ENCODE results near the gene ETV3L. TPM values are rescaled to one million over a fixed set of nuclear protein-coding genes. Genes with fewer than 3 reads are reported as not detected.

ETV3L gene
- total RNA-seq, 3 donors from 2014 or later (not counting 1 experiment from before 2014, with no cell fraction given): not detected

- no peak for ATAC-seq
- H3K27ac Mint-ChIP-seq: no peak overlapping the region
- Histone ChIP-seq H3K27me3 (ENCODE audit: control insufficient read depth, insufficient read depth, low read length) (peaks cover 8% of the 10 kb centered on the region), H3K9me3 (ENCODE audit: control insufficient read depth, insufficient read depth, low read length) (no peaks in the 10 kb centered on the region), H3K27ac (ENCODE audit: low read length) (no peak overlapping the region), H3K4me1 (ENCODE audit: control insufficient read depth, insufficient read depth, low read length) (peaks cover 2% of the 10 kb centered on the region), H3K4me3 (ENCODE audit: low read length) (no peak overlapping the region), H3K36me3 (ENCODE audit: control insufficient read depth, insufficient read depth, low read length) (no peaks in the 10 kb centered on the region)
- H3K4me1 Mint-ChIP-seq: no peaks in the 10 kb centered on the region
- H3K9me3 Mint-ChIP-seq: no peaks in the 10 kb centered on the region
- WGBS (ENCODE audit: insufficient coverage): 85% methylated on average over 8 of the region's 8 CpGs
- TF ChIP-seq, protein P1, sequence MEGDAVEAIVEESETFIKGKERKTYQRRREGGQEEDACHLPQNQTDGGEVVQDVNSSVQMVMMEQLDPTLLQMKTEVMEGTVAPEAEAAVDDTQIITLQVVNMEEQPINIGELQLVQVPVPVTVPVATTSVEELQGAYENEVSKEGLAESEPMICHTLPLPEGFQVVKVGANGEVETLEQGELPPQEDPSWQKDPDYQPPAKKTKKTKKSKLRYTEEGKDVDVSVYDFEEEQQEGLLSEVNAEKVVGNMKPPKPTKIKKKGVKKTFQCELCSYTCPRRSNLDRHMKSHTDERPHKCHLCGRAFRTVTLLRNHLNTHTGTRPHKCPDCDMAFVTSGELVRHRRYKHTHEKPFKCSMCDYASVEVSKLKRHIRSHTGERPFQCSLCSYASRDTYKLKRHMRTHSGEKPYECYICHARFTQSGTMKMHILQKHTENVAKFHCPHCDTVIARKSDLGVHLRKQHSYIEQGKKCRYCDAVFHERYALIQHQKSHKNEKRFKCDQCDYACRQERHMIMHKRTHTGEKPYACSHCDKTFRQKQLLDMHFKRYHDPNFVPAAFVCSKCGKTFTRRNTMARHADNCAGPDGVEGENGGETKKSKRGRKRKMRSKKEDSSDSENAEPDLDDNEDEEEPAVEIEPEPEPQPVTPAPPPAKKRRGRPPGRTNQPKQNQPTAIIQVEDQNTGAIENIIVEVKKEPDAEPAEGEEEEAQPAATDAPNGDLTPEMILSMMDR (IDR thresholded peaks at IDR 0.05): no peak
- H3K4me3 Mint-ChIP-seq: no peak overlapping the region
- DNase-seq: no peak
- H3K36me3 Mint-ChIP-seq: no peaks in the 10 kb centered on the region
- intact Hi-C loops (cut with micrococcal nuclease): no loop called here
- H3K27me3 Mint-ChIP-seq (ENCODE audit: low read depth in 2 of 2): peaks cover 21 to 27% of the 10 kb centered on the region in 2 donors
Observed at GRCh38 chr1:157112186-157112867, 12.7 kb upstream of the ETV3L start.

GRCh38 chr1:157111396-157112165 is 12.0 kb upstream of the ETV3L start:
- ATAC-seq: no peak
- intact Hi-C loops (cut with micrococcal nuclease): no loop called here
- Histone ChIP-seq H3K27me3 (ENCODE audit: control insufficient read depth, insufficient read depth, low read length) (peaks cover 14% of the 10 kb centered on the region), H3K4me3 (ENCODE audit: low read length) (no peak overlapping the region), H3K9me3 (ENCODE audit: control insufficient read depth, insufficient read depth, low read length) (no peaks in the 10 kb centered on the region), H3K4me1 (ENCODE audit: control insufficient read depth, insufficient read depth, low read length) (peaks cover 9% of the 10 kb centered on the region), H3K27ac (ENCODE audit: low read length) (no peak overlapping the region), H3K36me3 (ENCODE audit: control insufficient read depth, insufficient read depth, low read length) (no peaks in the 10 kb centered on the region)
- H3K36me3 Mint-ChIP-seq: no peaks in the 10 kb centered on the region
- peaks cover 21 to 35% of the 10 kb centered on the region in 2 donors for H3K27me3 Mint-ChIP-seq (ENCODE audit: low read depth in 2 of 2)
- no peaks in the 10 kb centered on the region for H3K4me1 Mint-ChIP-seq
- 89% methylated on average over 19 of the region's 19 CpGs for WGBS (ENCODE audit: insufficient coverage)
- no peaks in the 10 kb centered on the region for H3K9me3 Mint-ChIP-seq
- TF ChIP-seq, protein P1 (IDR thresholded peaks at IDR 0.05): no peak
- no peak overlapping the region for H3K27ac Mint-ChIP-seq
- no peak for DNase-seq
- no peak overlapping the region for H3K4me3 Mint-ChIP-seq

GRCh38 chr1:157110686-157111085 is 11.1 kb upstream of the ETV3L start:
- intact Hi-C loops (cut with micrococcal nuclease): no loop called here
- TF ChIP-seq, protein P1 (IDR thresholded peaks at IDR 0.05): no peak
- no peaks in the 10 kb centered on the region for H3K36me3 ChIP-seq (ENCODE audit: control insufficient read depth, insufficient read depth, low read length)
- no peak for DNase-seq
- Mint-ChIP-seq H3K27ac (no peak overlapping the region), H3K4me3 (no peak overlapping the region), H3K4me1 (no peaks in the 10 kb centered on the region), H3K27me3 (ENCODE audit: low read depth in 2 of 2) (peaks cover 28 to 39% of the 10 kb centered on the region in 2 donors), H3K9me3 (no peaks in the 10 kb centered on the region), H3K36me3 (no peaks in the 10 kb centered on the region)
- no peaks in the 10 kb centered on the region for H3K9me3 ChIP-seq (ENCODE audit: control insufficient read depth, insufficient read depth, low read length)
- no peak for ATAC-seq
- WGBS (ENCODE audit: insufficient coverage): 93% methylated on average over 3 of the region's 3 CpGs
- H3K4me1 ChIP-seq (ENCODE audit: control insufficient read depth, insufficient read depth, low read length): peaks cover 14% of the 10 kb centered on the region
- H3K27me3 ChIP-seq (ENCODE audit: control insufficient read depth, insufficient read depth, low read length): peaks cover 14% of the 10 kb centered on the region
- no peak overlapping the region for H3K27ac ChIP-seq (ENCODE audit: low read length)
- no peak overlapping the region for H3K4me3 ChIP-seq (ENCODE audit: low read length)
